CD4-positive, alpha-beta T cell treated with Interleukin-10 for 1 hour (primary cell): ENCODE data around the gene PEMT.
"Not testable (repeated sequence)": the region's sequence is repeated elsewhere in the genome, so short reads cannot be mapped to it uniquely, and the experiment has no call there.

Experiments
- DNase-seq: peaks from one replicate; pipeline ENCODE4 v3.0.0-alpha.2; 2020

PEMT gene

DNA sequence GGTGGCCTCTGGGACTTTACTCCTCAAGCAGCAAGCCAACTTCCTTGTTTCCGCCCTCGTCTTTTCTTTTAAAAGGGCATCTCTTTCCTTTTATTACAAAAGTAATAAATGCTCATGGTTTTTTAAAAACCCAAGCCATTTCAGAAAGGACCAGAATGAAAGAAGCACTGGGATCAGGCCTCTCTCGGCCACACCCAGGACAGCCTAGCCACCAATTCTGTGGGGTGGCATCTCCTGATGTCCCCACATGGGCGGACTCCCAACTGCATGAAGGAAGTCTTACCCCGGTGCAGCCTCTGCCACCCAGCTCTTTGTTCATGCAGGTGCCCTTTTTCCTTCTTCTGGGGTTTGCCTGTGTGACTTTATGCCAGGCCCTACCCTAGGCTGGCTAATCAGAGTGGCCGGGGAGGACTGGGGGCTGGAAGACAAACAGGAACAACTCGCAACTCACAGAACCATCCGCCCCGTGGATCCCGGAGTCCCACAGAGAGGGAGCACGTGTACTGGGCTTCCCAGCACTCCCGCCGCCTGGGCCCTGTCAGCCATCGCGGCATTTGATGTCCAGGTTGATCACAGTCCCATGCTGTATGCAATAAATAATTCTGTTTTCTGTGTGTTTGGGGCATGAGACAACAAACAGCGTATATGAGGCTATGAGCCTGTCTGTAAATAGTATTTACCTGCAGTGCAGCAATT, 92.8 kb downstream of the PEMT start:
- no peak for DNase-seq

DNA sequence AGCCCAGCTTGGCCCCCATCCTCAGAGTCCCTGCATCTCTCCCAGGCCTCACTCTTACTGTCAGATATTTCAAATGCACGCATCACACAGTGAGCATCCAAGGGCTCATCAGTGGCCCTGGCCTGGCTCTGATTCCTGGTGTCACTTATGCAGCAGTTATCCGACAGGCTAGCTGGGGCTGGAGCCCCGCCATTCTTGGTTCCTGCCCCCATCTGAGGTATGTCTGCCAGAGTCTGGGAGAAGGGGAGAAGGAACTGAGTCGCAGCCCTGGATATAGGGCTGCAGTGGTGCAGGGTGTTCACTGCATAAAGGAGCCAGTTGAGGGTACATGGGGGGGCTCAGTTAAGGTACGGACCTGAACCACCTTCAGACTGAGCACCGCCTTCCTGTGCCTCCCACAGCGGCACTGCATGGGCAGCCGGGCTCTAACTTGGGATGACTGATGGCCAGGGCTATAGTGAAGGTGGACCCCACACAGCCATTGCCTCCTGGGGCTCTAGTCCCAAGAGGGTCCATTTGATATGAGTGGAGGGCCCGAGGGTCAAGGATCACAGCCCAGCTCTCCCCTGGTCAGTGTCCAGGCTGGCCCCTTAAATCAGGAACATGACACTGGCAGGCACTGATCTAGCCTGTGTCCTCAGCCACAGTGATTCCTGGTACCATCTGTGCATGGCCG, 93.5 kb downstream of the PEMT start:
- DNase-seq = no peak

DNA sequence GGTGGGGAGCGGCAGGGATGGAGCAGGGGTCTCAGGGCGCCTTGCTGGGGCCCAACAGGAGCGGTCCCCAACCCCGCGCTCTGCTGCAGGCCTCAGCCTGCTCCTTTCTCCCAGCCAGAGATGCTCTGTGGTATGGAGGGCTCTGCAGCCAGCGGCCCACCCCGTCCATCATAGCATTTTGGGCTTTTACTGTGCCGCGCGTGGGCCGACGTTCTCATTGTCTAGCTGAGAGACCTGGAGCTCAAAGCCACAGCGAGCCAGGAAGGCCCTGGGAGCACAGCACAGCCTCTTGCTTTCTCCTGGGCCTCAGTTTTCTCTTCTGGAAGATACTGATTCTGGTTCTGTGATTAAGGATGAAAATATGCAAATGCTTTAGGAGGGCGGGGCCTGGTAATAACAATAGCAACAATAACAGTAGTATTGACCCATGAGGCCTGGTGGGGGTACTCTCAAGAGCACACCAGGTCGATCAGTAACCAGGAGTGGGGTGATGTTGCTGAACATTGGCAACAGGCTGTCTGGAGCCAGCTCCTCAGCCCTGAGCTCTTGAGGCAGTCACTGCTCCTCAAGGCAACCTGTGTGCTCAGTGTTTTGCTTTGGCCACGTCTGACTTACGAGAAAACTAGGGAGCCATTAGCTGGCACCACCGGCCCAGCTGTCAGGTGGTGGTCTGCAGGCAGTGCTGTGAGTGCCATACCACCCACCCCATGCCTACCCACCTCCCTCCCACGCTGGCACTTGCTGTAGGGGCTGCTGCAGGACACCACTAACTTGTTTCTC, 94.3 kb downstream of the PEMT start:
- no peak for DNase-seq

DNA sequence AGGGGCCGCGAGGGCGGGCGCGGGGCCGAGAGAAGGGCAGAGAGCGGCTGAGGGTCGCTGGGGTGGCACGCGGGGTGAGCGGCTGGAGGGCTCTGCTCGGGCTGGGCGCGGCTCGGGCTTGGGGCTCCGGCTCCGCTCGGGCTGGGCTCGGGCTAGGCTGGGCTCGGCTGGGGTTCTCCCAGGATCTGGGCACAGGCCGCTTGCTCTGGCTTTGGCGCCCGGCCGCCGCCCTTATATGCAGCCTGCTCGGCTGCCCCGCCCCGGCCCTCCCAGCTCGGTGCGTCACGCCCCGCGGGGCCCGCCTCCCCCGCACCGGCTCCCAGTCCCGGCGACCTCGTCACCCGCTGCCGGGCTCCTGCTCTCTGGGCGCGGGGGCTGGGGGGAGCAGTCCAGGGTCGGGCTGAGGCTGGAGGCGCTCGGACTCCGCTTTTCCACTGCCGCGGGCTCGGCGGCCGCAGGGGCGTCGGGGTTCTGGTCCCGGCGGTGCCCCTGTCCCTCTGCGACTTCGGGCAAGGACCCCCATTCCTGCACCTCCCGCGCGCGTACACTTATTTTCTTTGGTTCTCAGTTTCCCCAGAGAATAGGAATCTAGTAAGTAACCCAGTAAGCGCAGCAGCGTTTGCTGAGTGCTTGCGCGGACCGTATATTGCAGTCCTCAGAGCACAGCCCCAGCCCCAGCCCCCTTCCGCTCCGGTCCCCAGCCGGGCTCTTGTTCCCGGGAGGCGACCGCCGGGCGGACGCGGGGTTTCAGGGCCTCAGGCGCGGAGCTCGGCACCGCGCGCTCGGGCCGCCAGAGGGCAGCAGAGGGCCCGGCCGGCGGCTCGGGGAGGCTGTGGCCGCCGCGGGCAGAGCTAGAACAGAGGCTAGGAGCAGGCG, 95.1 kb downstream of the PEMT start, which contains the start of gene RASD1:
TSS of gene RASD1 (minus strand) at position 207 of the 876 bp plus-strand sequence. CDS start 214 bp downstream, outside the sequence.
- DNase-seq = peak; percentile 83

DNA sequence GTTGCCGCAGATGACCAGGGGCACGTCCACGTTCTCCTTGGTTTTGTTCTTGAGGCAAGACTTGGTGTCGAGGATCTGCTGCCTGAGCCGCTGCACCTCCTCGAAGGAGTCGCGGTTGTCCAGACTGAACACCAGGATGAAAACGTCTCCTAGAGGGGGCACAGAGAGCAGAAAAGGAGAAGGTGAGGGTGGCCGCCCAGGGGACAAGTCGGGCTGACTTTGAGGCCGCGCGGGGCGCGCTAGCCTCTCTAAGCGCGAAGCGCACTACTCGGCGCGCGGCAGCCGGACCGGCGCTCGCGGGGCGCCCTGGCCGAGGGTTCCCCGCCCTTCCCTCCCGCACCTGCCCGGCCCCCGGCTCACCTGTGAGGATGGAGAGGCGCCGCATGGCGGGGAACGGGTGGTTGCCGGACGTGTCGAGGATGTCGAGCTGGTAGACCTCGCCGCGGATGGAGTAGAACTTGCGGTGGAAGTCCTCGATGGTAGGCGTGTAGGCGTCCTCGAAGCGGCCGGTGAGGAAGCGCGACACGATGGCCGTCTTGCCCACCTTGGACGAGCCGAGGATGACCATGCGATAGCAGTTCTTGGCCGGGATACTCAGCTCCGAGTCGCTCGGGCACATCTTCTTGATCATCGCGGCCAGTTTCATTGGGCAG, 95.8 kb downstream of the PEMT start:
- DNase-seq = peak; percentile 23

DNA sequence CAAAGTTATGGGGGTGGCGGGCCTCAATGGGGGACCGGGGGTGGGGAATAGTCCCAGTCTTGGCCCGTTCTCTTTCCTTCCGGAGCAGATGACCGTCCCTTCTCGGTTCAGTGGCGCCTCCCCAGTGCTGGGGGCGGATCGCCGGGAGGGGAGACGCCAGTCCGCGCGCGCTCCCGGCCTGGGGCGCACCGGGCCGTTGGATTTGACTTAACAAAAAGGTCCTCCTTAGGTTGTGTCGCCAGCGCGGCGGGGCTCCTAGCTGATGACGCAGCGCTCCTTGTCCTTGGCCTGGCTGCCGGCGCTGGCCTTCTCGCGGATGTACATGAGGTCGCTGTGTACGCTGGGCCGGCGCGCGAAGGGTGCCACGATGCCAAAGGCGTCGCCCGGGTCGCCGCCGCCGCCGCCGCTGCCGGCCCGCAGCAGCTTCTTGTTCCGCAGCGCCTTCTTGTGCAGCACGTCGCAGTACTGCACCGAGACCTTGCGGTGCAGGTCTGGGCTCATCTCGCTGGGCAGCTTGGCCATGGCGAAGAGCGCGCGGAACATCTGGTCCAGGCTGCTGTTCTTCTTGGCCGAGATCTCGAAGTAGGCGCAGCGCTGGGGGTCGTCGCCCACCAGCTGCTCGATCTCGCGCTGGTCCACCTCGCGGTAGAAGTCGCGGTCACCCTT, 96.5 kb downstream of the PEMT start:
- peak; percentile 12 for DNase-seq

DNA sequence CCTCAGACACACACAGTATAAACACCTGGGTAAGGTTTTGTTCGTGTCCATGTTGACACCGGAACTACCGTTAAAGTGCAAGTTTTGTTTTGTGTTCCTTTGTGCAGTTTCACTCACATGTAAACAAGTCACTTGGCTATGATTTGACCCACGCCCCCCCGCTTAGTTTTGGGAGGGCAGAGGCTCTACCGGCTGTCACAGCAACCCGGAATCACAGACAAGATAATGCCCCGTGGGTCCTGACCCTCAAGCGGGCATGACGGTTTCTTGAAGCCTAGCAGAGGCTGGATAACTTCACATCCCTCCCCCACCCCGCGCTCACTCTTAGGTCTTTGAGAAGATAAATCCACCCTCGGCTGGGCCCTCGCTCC, 97.0 kb downstream of the PEMT start:
- DNase-seq = no peak

DNA sequence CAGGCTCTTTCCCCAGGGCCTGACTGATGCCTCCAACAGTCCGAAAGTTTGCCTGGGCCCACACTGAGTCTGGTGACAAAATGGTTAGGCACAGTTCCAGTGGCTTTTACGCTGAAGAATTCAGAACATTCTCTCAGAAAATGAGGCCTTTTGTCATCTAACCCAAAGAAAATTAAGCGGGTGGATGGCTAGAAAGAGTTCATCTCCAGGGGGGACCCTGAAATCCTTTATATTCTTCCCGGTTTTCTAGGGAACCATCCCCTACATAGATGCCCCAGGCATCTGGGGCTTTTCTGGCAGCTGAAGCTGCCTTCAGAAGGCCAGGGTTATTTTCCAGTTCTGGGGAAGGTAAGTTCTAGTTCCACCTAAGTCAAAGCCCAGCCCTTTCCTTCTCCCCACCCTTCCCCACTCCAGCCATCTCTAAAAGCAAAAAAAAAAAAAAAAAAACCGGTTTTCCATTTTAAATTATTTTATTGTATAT, 97.5 kb downstream of the PEMT start:
- DNase-seq = no peak

DNA sequence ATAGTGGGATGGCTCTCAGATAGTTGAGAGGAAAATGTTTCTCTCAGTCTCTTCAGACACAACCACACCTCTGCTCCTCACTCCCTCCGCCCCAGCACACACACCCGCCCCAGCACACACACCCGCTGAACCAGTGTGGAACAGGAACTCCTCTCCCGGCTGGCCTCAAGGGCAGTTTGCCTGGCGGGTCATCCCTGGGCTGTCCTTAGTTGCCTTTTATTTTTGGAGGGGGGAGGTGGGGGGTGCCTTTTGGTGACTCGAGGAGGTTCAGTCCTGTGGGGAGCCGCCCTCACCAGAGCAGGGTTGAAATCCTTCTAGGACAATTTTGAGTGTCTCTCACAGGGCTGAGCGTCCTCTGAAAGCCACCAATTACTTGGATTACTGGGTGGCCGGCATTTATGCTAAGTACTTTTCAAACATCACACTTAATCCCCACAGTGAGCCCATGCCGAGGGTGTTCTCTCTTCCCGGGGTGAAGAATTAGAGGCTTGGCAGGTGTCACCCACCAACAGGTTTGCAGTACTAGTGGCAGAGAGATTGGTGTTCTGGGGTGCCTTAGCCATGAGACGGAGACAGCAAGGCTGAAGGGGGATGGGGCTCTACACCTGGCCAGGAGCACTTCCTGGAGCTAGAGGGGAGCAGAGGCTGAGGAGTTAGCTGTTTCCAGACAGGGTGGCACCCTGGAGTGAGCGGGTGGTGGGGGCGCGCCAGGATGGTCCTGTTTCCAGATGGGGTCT, 98.1 kb downstream of the PEMT start:
- no peak for DNase-seq

DNA sequence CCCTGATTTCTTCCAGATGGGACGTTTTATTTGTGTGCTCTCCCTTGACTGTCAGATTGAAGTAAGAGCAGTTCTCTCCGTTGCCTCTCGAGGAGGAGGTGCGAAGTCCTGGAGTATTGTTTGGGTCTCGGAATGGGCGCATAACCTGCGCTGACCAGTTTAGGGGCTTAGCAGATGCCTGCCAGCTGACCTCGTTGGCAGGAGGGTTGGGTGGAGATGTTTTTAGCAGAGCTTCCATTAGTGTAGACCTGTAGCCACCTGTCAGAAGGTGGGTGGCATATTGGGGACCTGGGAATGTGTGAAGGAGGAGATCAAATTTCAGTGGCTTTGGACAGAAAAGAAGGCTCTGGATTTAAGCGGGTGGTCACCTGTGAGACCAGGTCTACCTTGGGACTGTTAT, 98.9 kb downstream of the PEMT start:
- no peak for DNase-seq

DNA sequence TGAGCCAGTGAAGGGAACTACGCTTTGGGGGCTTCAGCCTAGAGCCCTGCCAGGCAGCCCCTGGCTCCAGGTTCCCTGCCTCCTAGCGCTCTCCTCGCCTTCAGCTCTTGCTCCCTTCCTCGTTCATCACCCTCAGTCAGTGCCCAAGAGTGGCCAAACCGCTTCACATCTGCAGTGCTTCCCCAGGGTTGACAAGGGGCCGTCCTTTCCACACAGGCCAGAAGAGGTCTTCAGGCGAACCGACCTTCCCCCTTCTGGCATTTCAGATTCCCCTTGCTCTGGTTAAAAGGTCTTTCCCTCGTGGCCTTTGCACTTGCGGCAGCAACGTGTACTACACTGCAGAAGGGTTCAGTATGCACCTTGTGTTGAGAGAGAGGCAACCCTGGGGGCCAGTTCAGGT, 99.4 kb downstream of the PEMT start:
- DNase-seq = no peak

DNA sequence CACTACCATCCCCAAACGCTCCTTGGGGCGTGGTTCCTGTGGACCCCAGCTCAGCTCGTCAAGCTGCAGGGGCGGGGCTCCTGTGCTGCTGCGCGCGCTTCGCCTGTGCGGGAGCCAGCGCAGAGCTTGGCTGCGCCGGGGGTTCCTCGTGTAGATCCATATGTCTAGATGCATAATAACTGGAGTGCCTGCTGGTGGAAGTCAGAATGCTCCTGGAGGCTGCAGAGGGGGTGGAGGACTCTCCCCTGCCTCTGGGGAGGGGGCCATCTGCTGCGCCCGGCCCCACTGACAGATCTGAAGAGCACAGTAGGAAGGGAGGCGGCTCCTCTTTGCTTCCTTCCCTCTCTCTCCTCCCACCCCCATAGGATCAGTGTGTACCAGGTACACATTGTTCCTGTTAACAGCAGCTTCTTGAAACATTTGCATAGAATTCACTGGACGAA, 99.9 kb downstream of the PEMT start:
- DNase-seq = no peak

DNA sequence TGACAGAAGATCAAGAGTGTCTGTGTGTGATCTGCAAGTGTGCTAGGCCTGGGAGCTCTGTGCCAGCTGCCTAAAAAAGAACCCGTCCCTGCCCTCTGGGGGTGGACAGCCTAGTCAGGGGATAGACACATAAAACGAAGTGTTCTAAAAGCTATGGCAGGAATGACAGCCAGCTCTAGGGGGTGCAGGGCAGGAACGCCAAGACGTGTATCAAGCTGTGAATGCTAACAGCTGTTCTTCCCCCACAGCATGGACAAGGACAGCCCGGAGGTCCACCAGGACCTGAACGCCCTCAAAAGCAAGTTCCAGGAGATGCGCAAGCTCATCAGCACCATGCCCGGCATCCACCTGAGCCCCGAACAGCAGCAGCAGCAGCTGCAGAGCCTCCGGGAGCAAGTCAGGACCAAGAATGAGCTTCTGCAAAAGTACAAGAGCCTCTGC, 100.5 kb downstream of the PEMT start:
- no peak for DNase-seq

DNA sequence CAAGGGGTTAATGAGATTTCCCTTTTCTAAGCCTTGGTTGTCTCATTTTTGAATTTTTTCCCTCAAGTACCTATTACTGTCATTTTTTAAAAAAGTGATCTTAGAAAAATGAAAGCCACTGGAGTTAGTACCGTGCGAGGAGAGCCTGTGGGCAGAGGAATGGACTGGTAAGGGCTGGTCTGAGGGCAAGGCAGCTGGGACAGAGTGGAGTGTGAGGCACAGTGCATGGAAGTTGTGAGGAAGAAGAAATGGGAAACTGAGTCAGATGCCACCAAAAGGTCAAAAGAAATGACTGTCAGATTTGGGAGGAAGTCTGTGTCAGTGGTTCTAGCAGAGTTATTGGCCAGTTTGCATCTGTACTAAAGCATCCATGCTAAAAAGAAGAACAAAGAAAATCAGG, 103.5 kb downstream of the PEMT start:
- no peak for DNase-seq

DNA sequence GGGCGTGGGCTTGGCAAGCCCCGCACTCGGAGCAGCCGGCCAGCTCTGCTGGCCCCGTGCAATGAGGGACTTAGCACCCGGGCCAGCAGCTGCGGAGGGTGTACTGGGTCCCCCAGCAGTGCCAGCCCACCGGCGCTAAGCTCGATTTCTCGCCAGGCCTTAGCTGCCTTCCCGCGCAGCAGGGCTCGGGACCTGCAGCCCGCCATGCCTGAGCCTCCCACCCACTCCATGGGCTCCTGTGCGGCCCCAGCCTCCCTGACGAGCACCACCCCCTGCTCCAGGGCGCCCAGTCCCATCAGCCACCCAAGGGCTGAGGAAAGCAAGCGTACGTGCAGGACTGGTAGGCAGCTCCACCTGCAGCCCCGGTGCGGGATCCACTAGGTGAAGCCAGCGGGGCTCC, 105.1 kb downstream of the PEMT start:
- DNase-seq = not testable (repeated sequence)

DNA sequence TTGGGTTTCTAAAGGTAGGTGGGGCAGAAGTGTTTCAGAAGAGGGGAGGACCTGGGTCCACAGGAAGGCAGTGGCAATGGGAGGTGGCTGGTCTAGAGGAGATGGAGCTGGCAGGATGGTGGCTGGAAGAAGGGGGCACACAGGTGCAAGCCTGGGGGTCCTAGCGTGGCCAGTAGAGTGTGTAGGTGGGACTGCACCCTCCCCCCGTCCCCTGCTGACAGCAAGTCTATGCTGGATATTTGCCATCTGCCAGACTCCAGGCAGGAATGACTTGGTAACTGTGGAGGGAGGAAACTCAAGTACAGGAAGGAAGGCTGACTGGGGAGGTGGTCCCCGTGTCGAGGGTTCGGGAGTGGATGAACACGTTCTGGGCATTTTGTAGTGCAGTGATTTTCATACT, 106.1 kb downstream of the PEMT start:
- no peak for DNase-seq

DNA sequence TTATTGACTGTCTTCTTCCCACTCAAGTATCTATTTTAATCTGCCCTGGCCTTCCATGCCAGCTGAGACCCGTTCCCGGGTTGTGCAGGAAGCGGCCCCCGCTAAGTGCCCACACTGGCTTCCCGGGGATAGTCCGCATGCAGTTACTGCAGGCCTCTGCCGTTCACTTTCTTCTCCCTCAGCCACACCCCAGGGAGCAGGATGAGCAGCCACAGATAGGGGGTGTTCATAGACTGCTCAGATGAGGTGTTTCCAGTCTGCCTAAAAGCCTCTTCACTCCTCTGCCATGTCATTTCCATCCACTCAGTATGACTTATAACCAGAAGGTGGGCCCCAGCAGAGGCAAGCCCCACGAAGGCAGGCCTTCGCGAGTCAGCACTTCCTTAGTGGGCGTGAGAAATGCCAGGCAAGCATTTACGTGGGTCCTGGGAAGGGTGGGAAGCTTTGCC, 107.0 kb downstream of the PEMT start:
- no peak for DNase-seq

DNA sequence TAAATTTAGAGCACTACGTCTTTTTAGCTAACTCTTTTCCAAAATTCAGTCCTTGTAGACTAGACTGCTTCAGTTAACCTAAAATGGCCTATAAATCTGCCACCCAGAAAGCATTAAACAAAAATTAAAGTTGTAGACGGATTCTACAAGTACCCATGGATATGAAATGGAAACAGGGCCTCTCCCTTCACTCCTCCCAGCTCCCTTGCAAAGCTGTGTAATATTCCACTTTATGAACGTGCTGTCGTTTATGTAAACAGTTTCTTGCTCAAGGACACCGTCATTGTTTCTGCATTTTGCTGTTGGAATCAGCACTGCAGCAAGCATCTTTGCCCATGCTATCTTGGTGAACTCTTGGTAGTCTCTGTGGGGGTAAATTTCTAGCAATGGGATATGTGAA, 109.6 kb downstream of the PEMT start:
- no peak for DNase-seq

DNA sequence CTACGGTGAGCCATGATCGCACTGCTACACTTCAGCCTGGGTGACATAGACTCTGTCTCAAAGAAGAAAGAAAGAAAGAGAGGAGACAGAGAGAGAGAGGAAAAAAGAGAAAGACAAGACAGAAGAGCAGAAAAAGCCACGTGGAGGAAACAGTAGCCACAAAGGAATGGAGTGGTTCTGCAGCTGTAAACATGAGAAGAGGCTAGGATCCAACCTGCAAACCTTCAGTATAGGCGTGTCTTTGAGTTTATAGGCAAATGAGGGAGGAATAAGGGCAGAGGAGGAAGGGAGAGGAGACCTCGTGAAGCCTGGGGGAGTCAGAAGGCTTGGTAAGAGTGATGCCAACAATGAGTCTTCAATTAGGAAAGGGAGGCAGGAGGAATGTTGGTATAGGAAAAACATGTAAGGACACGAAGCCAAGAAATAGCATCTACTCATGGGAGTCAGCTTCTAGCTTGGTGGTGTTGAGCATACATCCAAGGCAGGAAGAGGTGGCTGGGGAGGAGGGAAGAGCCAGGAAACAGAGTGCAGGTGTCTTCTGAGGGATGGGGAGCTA, 110.8 kb downstream of the PEMT start:
- no peak for DNase-seq

DNA sequence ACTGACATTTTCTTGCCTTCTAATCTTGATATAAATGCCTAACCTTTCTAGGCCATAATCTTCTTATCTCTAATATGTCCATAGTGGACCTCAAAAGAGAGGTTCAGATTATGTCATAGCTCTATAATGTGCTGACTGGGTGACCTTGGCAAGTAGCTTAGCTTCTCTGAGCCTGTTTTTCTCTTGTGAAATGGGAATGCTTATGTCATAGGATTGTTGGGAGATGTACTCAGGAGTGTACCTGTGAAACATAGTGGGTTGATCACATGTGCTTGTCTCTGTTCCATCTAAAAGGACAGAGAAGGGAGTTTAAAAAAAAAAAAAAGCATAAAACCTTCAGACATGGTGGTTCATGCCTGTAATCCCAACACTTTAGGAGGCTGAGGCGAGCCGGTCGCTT, 112.3 kb downstream of the PEMT start:
- no peak for DNase-seq
